ENCODE results near the gene SRSF5.
A peak's percentile ranks its signal among the peaks of the same experiment; 100 is the strongest.
"Not testable (repeated sequence)": the region's sequence is repeated elsewhere in the genome, so short reads cannot be mapped to it uniquely, and the experiment has no call there.

SRSF5 gene

DNA sequence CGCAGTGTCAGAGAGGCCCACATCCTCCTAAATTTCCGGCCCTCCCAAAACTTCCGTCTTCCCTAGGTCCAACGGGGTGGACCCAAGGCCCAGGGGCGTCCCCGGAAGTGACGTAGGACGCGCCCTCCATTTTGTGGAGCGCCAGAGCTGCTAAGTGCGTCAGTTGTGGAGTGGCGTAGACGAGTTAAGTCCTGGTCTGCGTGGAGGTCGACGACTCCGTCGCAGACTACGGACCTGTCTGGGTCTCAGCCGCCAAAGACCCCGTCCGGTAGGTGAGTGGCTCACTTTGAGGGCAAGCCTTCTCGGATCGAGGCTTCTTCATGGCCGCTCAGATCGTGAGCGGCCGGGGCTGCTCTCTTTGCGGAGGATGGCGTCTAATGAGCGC lies at the start of gene SRSF5:
Gene SRSF5, plus strand, starts transcription at position 159 of the 385 bp plus-strand sequence. CDS start 1,015 bp downstream, outside the sequence.
- peak; percentile 93 for DNase-seq

DNA sequence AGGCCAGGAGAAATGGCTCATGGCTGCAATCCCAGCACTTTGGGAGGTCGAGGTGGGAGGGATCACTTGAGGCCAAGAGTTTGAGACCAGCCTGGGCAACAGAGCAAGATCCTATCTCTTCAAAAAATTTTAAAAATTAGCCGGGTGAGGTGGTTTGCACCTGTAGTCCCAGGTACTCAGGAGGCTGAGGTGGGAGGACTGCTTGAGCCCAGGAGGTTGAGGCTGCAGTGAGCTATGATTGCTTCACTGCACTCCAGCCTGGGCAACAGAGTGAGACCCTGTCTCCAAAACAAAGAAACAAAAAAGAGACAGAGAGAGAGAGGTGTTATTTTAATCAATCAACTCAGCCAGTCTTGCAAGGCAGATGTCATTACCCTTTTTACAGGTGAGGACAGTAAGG lies 48.3 kb upstream of the SRSF5 start:
- not testable (repeated sequence) for DNase-seq

DNA sequence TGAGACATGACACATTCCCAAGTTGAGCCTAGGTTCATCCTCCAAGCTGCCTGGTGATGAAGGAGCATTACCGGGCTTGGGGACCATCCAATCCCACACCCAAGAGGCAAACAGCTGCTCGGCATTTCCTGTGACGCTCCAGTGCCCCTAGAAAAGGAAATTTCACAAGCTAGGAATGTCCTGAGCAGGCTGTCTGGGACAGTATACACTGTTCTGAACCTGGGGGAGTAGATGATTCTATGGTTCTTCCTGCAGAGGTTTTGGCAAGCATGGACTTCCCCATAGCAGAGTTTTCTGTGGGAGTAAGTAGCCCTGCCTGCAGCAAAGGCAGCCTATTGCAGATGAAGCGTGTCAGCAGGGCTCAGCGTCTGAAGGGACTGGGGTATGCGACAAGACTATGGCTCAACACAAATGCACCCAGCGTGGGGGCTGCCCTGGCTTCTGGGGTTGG lies 47.4 kb upstream of the SRSF5 start:
- no peak for DNase-seq

DNA sequence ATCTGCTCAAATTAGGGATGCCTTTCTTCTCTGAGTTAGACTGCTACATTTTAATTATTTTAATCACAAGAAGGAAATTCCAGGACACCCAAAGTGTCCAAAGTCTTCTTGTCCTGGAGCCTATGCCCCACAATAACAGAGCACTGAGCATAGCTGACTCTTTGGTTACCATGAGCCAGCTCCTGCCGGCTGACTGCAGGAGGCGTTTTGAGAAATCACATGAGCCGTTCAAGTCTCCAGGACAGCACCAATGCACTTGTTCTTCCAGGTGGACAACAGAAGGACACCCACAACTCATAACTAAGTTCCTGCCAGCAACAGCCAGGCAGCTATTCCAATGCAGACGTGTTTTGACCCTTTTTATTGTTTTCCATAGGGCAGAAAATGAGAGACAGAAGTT lies 46.0 kb upstream of the SRSF5 start:
- no peak for DNase-seq

DNA sequence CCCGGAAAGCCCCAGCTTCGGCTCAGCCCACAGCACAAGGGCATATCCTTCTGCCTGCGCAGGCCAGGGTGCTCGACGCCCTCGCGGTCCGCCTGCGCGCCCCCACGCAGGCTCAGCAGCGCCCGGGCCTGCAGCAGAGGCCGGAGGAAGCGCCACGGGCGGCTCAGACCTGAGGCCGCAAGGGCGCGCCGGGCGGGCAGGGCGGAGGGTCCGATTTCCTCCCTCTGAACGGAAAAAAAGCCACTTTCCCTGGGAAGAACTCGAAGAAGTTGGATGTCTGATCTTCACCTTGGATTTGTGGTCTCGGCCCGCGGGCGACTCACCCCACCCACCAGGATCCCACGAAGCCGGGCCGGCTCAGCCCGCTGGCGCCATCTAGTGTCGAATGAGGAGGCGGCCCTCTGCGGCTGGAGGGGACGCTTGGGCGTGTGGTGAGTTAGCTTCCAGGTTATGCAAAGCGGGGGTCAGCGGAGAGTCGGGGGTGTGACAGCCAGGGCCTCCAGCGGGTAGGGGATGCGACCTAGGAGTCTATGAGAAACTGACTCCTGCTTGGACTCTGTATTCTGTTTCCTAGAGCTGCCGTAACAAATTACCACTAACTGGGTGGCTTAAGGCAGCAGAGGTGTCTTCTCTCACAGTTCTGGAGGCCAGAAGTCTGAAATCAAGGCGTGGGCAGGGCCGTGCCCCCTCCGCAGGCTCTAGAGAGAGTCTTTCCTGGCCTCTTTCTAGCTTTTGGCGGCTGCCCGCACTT lies 40.0 kb upstream of the SRSF5 start:
- peak; percentile 83 for DNase-seq

DNA sequence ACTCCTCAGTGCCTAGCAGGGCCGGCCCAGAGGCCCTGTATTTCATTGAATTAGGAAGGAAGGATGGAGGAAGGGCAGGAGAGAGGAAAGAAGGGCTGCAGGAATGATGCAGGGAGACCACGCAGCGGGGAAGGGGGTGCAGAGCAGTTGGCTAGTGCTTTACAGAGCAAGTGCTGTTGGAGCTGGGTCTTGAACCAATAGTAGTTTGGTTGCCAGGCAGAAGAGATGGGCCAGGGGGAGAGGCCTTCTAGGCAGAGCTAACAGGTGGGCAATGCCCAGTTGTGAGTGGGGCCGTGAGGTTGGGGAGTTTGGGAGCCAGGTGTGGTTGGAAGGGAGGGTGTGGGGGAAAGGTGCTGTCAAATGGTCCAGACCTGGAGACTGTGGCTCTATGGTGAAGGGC lies 39.1 kb upstream of the SRSF5 start:
- no peak for DNase-seq

DNA sequence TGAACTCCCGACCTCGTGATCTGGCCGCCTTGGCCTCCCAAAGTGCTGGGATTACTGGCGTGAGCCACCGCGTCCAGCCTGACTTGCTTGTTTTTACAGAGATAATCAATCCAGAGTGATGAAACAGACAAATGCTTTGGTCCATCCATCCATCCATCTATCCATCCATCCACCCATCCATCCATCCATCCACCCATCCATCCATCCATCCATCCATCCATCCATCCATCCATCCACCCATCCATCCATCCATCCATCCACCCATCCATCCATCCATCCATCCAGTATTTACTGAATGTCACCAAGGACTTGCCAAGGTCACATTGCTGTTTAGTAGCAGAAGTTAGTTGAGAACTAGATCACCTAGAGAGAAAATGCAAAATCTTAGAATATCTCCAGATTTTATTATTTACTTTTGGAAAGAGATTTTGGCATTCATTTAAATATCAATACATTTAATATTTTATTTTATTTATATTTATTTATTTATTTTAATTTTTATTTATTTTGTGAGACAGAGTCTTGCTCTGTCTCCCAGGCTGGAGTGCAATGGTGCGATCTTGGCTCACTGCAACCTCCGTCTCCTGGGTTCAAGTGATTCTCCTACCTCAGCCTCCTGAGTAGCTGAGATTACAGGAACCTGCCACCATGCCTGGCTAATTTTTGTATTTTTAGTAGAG lies 34.9 kb upstream of the SRSF5 start:
- DNase-seq, result not testable (repeated sequence)

DNA sequence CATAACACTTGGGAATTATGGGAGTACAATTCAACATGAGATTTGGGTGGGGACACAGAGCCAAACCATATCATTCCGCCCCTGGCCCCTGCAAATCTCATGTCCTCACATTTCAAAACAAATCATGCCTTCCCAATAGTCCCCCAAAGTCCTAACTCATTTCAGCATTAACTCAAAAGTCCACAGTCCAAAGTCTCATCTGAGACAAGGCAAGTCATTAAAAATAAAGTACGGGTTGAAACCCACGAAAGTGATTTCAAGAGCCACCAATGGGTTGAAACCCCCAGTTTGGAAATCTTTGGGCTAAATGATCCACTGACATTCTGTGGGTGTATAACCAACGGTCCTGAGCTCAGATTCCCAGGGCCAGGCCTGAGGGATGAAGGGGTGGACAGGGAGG lies 30.5 kb upstream of the SRSF5 start:
- not testable (repeated sequence) for DNase-seq

DNA sequence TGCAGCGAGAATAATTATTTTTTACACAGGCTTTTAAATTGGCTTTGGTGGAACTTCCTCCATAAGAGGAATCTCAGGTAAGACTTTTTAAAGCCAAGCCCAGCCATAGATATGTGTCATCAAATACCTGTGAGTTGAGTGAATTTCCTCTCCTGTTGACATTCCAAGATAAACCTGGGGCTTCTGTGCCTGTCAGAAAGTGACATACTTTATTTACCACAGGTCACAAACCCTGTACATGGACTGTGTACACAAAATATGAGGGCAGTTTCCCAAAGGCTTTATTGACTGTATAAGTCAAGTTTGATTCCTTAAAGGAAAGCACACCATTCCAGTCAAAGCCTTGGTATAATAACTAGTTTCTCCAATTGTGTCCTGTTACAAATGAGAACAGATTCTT lies 25.9 kb upstream of the SRSF5 start:
- no peak for DNase-seq

DNA sequence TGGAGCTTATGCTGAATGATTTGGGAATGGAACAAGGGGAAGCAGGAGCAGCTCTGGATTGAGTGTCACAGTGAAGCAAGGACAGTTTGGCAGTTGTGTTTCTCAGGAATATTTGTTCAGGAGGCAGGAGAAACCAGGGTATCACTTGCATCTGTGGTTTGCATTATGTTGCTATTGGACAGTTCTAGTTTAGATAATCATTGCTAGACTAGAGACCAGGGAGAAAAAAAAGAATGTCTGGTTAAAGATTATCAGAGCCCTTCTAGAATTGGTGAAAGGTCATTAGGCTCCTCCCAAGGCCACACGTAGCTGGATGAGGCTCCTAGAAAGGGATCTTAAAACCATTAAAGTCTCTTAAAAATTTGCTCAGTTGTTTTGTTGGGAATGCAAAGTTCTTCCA lies 17.0 kb upstream of the SRSF5 start:
- no peak for DNase-seq

DNA sequence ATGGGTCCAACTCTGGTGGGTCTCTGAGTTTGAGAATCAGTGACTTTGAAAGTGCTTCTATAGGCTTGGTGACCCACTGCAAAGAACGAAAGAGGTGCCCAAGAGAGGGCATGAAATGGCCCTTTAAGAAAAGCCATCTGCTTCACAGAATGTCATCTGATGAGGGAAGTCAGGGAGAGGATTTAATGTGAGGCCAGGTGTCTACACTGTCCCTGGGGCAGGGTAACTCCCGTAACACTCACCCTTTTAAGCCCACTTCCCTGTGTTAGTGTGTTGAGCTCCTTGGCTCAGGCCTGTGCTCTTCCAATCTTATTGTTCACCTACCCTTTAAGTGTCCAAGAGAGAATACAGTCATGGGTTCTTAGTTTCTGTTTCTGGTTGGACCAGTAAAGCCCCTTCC lies 16.4 kb upstream of the SRSF5 start:
- DNase-seq, result no peak

DNA sequence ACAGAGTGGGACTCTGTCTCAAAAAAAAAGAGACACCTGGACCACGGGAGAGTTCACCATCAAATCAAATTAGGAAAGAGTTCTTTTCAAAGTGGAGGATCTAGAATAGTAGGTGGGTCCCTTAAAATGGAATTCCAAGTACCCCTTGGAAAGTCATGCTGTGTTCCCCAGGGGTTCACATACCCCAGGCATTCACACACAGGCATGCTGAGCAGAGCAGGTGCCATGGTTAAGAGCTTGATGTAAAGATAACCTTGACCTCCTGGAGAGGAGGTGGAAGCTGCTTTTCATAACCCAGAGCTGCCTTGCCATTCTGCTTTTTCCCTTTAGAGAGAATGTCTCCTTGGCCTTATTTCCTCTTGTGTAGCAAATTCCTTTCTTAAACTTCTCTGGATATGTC lies 14.2 kb upstream of the SRSF5 start:
- no peak for DNase-seq

DNA sequence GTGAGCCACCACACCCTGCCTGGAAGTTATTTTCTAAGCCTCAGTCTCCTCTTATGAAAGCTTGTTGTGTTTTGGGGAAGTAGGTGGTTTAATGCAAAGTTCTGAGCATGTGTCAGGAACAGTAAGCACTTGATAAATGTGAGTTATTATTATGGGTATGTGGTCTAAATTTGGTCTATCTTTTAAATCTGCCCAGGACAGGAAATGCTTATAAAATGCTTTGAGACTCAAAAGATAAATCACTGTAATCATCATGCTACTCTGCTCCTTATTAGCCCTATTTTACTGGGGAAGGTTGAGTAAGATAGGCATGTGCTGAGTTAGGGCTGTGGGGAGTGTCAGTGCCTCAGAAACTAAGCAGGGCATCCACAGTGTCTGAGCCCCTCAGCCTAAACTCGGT lies 13.1 kb upstream of the SRSF5 start:
- no peak for DNase-seq

DNA sequence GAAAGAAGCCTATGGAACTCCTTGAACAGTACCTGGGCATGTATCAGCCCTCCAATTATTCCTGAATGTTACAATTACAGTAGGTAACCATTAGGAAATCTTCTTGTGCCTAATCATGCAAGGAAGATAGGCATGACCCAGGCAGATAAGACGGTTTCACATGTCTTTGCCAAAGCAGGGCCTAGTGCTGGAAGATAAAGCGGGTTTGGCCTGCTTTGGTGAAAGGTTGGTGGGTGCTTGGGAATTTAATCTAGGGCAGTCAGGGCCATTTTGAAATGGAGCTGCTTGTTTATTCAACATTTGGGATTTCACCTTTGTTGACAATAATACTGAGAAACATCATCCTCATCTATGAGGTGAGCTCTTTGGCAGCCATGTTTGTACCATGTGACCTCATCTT lies 12.5 kb upstream of the SRSF5 start:
- DNase-seq, result no peak

DNA sequence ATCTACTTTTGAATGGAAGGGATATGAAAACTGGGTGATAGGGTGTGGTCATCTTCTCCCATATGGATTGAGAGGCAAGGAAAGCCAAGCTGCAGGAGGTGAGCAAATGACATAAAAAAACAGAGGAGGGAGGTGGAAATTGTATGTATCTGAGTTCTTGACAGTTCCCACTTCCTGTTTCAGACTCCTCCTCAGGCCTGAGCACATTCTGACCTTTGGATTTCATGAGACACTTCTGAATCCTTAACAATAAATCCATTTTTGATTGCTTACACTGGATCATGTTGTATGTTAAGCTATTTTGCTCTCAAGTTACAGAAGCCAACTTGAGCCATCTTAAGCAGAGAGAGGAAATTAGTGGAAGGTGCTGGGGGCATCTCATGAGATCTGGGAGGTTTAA lies 11.6 kb upstream of the SRSF5 start:
- DNase-seq, result no peak

DNA sequence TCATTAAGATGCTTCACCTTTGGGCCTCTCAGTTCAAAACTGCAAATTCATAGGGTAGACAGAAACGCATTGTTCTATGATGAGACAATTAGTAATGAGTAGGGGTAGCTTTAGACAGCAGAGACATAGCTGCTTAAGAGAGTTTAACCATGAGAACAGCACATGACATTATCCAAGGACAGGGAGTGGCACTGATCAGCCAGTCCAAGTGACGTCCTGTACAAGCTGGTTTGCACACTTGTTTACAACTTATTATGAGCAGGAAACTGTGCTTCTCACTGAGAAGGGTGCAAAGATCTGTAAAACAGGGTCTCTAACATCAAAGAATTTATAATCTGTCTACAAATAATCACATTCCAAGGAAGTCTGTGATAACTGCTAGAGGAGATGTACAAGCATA lies 11.2 kb upstream of the SRSF5 start:
- DNase-seq, result no peak

DNA sequence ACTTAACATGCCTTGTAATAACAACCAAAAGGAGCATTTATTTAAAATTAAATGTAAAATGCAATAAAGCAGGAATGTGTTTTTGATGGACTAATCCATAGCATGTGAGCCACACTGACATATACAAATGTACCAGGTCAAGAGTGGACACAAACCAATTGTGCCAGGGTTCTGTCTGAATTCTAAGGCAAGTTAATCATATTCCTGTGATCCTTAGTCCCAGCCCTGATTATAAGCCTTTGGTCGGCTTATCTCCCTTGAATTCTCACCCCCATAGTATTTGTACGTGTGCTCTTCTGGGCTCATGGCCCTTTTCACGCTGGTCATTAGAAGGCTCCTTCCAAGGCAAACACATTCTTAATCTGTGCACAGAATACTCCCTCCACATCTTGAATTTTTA lies 10.6 kb upstream of the SRSF5 start:
- DNase-seq, result no peak

DNA sequence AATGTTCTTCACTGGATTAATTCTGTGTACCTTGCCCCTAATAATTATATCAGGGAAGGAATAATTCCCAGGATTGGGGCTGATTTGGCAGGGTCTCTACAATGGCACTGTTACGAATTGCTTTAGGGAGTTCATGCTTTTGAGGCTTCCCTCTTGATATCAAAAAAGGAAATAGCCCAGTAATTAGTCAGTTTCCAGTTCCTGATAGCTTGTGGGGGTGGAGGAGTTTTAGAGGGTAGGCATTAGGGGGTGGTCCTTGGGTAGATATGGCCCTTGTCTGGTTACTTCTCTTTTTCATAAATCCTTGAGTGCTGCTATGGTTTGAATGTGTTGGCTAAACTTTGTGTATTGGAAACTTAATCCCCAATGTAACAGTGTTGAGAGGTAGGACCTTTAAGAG lies 6.1 kb upstream of the SRSF5 start:
- DNase-seq, result no peak

DNA sequence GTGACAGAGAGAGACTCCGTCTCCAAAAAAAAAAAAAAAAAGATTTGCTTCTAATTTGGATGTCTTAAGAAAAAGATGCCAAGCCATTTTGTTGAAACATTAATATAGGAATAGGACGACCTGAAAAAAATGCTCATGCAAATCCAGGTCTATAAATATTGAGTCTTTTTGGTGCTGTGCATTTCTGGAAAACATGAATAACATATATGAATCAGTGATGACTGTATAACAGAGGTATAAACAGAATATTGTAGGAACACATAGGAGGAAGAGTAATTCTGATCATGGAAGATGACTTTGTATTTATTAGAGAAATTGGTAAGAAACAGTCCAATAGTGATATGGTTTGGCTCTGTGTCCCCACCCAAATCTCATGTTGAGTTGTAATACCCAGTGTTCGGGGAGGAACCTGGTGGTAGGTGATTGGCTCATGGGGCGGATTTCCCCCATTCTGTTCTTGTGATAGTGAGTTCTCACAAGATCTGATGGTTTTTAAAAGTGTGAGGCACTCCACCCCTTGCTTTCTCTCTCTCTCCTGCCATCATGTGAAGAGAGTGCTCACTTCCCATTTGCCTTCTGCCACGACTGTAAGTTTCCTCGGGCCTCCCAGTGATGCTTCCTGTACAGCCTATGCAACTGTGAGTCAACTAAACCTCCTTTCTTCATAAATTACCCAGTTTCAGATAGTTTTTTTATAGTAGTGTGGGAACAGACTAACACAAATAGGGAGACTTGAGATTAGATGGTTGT lies 3.0 kb upstream of the SRSF5 start:
- DNase-seq, result peak; percentile 63

DNA sequence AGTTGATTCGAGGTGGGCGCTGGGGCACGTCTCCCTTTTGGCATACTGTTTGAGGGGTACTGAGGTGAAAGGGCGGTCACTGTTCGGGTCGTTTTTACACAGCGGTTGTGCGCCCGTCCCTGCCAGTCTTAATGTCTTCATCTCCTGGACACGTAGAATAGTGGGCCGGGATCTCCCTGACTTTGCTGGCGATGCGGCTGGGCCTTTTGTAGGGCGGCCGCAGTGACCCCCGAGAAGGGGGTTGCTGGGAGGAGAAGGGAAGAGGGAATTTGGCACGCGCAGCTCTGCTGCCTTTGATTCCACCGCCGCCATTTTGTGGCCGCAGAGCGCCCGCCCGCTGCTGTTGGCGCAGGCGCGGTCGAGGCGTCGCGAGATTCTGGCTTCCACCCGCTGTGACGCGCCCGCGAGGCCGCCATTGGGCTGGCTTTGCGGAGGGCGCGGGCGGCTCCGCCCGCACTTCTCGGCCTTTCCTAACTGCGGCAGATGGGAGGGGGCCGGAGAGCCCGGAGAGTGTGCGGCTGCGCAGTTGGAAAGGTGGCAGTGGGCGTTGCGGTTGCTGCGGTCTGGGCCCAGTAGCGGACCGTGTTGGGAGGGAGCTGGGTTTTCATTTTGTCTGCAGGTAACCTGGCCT lies 542 bp downstream of the SRSF5 start:
- peak; percentile 94 for DNase-seq

DNA sequence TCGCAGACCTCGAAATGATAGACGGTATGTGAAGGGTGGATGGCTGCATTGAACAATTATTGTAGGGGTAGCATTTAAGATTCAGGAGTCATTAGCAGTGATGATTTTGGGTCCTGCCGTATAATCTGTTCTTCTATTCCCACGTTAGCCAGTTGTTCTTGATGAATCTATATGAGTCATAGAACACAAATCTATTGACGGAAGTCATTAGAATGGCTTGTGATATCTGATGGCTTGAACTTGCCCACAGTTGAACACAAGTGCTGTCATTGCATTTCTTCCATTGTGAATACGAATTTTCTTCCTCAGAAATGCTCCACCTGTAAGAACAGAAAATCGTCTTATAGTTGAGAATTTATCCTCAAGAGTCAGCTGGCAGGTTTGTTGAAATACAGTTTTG lies 1.9 kb downstream of the SRSF5 start:
- no peak for DNase-seq

DNA sequence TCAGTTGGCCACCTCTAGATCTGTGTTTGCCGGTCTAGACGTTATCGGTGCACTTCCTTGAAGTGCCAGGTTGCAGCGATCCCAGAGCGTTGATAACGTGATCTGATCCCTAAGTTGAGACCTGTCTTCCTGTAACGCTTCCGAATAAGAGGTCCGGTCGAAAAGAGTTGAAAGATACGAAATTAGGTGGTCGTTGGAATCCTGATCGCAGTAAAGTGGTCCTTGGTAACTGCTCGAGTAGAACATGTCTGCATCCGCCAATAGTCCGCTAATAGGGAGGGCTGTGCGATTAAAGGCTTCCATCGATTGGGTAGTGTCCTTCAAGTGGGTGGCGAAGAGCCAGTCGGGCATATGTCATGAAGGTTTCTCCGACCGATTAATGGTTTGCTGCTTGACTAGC lies 2.7 kb downstream of the SRSF5 start:
- DNase-seq, result no peak

DNA sequence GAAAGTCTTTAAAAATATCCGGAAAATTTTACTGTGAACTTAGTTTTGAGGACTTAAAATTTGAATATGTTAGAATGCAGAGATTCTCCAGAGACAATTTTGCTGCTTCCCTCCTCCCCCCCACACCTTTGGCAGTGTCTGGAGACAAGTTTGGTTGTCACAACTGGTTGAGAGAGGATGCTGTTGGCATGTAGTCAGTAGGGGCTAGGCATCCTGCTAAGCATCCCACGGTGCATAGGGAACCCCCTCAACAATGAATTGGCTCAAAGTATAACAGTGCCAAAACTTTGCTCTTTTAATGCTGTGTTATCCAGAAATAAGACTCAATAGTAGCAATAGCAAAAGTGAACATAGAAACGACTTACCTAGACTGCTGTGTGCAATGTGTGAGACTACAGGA lies 3.6 kb downstream of the SRSF5 start:
- DNase-seq, result no peak

DNA sequence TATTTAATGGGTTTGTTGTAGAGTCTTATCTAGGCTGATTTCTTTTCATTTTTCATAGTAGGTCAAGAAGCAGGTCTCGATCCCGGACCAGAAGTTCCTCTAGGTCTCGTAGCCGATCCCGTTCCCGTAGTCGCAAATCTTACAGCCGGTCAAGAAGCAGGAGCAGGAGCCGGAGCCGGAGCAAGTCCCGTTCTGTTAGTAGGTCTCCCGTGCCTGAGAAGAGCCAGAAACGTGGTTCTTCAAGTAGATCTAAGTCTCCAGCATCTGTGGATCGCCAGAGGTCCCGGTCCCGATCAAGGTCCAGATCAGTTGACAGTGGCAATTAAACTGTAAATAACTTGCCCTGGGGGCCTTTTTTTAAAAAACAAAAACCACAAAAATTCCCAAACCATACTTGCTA lies 4.2 kb downstream of the SRSF5 start:
- no peak for DNase-seq

Measured in stimulated activated CD4-positive, alpha-beta T cell treated with anti-CD3 and anti-CD28 coated beads, Interleukin-1b, Interleukin-23, amount 100 ng/mL, for 48 hours (primary cell).